GM18519 (cell line): ENCODE data around the gene CA6.
"Not testable (repeated sequence)": the region's sequence is repeated elsewhere in the genome, so short reads cannot be mapped to it uniquely, and the experiment has no call there.

Experiments used
- ATAC-seq: cut with Tn5 transposase; IDR thresholded peaks from one replicate; pipeline ENCODE4 v1.9.1; 2021; ENCODE audit warnings: mild to moderate bottlenecking, moderate library complexity; ENCODE audit not compliant: unreplicated experiment, low FRiP score

CA6 gene

GRCh38 chr1:8966606-8967005 lies 20.9 kb downstream of the CA6 start:
- no peak for ATAC-seq

GRCh38 chr1:8968902-8969301 lies 23.2 kb downstream of the CA6 start:
- not testable (repeated sequence) for ATAC-seq

GRCh38 chr1:8969937-8970336 lies 24.3 kb downstream of the CA6 start:
- ATAC-seq: no peak

GRCh38 chr1:8970870-8971337 lies 25.2 kb downstream of the CA6 start:
- ATAC-seq: no peak

GRCh38 chr1:8974551-8974950 lies 28.9 kb downstream of the CA6 start:
- no peak for ATAC-seq

GRCh38 chr1:8976338-8976737 lies 30.7 kb downstream of the CA6 start:
- ATAC-seq: no peak

GRCh38 chr1:8976896-8977450 lies 31.3 kb downstream of the CA6 start:
- ATAC-seq: no peak

GRCh38 chr1:8980656-8981055 lies 35.0 kb downstream of the CA6 start:
- no peak for ATAC-seq

- ATAC-seq: no peak
Measured at GRCh38 chr1:8981169-8981568, 35.5 kb downstream of the CA6 start.

- ATAC-seq: no peak
Measured at GRCh38 chr1:8984203-8984602, 38.5 kb downstream of the CA6 start.

- ATAC-seq: no peak
Measured at GRCh38 chr1:8984990-8985389, 39.3 kb downstream of the CA6 start.

- no peak for ATAC-seq
Measured at GRCh38 chr1:8985915-8986813, 40.5 kb downstream of the CA6 start.

GRCh38 chr1:8986814-8987190 lies 41.1 kb downstream of the CA6 start:
- ATAC-seq: no peak

GRCh38 chr1:8987881-8988617 lies 42.4 kb downstream of the CA6 start:
- no peak for ATAC-seq

GRCh38 chr1:8988618-8988967 lies 42.9 kb downstream of the CA6 start:
- ATAC-seq: no peak

- no peak for ATAC-seq
Measured at GRCh38 chr1:8989061-8989460, 43.4 kb downstream of the CA6 start.

- no peak for ATAC-seq
Measured at GRCh38 chr1:8989821-8990220, 44.2 kb downstream of the CA6 start.

GRCh38 chr1:8992936-8993687 lies 47.4 kb downstream of the CA6 start:
- no peak for ATAC-seq

GRCh38 chr1:8993962-8994675 lies 48.5 kb downstream of the CA6 start:
- ATAC-seq: not testable (repeated sequence)
